Stimulated activated CD4-positive, alpha-beta T cell treated with anti-CD3 and anti-CD28 coated beads, Interleukin-15, amount 100 ng/mL, for 24 hours (primary cell): ENCODE results near the gene TTLL9.

Experiments
- DNase-seq: peaks from one replicate; pipeline ENCODE4 v3.0.0-alpha.2; 2020

TTLL9 gene

GRCh38 chr20:31859266-31859997, 11.0 kb upstream of the TTLL9 start:
- DNase-seq, result no peak

DNA sequence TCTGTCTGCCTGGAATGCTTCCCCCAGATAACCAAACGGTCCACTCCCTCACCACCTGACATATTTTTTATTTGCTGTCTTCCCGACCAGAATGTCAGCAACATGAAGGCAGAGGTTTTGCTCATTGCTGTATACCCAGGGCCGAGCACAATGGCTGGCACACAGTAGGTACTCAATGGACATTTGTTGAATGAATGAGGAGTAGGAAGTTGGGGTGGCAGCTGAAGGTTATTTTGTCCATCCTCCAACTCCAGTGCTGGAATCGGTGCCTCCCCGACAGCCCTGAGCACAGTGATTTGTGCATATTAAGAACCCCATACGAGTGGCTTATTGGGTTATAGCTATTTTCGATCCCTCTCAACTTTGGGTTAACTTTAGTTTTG, 10.4 kb upstream of the TTLL9 start:
- DNase-seq, result no peak

DNA sequence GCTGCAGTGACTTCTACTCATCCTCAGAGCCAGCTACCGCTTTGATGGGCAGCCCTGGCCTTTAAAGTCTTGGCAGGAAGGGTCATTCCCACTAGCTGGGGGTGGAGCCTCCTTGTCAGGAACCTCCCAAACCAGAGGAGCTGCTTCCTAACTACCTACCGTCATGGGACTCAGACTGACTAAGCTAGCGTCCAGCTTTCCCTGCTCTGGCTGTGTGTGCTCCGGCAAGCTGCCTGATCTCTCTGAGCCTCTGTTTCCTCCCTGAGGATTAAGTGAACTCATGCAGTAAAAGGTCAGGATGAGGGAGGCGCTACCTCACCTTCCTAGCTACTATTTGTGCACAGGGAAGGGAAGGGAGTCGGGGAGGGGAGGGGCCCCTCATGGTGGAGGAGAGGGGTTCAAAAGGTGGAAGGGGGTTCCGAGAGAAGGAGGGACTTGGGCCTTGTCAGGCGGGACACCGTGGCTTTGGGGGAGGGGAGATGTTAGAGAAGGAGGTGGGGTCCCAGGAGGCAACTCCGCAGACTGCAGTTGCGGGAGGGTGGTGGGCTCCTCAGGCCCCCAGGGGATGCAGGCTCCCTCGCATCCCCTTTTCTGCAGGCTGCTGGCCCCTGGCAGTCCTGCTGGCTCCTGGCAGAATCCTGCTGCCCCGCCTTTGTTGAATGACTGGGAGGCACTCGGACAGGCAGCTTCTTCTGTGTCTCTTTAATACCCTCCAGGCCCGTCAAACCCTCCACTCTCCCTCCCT, 9.9 kb upstream of the TTLL9 start:
- DNase-seq, result no peak

GRCh38 chr20:31861135-31861384, 9.4 kb upstream of the TTLL9 start:
- DNase-seq, result no peak

DNA sequence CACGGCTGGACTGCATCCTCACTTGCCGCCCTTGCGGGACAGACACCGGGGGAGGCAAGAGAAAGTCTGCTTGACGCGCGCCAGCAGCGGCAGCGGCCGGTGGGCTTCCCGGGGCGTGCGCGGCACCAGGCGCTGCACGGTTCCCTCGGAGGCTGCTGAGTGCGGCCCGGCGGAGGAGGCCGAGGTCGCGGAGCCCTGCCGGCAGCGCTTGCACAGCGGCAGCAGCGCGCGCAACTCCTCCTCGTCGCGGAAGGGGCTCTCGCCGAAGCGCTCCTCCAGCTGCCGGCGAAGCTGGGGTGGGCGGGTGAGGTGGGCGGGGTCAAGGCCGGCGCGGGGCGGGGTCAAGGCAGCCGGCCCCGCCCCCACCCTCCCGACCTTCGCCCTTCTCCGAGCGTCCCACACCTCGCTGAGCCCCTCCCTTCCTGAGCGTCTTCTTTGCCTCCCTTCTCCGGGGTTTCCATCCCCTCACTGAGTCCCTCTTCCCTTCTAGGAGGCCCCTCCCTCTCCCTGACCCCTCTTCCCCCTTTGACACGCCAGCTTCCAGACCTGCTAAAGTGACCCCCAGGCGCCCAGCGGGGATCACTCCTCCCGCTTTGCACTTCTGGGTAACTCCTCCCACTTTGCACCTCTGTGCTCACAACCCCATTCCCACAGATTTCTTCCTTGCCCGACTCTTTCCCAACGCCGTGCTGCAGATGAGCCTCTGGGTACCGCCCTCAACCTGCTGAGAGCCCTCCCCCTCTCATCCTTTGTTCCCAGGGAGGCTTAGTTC, 8.9 kb upstream of the TTLL9 start:
- DNase-seq, result peak; percentile 78

- DNase-seq, result no peak
Measured at GRCh38 chr20:31862157-31862470, 8.3 kb upstream of the TTLL9 start.

DNA sequence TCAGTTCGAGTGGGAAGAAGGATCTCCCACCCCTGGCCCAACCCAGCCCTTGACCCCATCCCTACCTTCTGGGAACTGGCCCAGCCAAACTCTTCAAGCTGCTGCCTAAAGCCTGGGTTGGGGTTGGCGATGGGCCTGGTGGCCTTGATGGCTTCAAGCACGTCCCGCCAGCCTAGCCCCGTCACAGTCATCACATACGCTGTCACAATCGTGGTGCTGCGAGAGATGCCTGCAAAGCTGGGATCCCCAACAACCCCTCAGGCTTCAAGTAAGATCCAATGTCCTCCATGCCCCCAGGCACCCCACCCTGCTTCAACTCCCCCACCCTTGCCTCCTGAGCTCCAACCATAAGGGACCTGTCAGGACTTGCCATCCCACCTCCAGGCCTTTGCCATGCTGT, 7.9 kb upstream of the TTLL9 start:
- DNase-seq, result no peak

DNA sequence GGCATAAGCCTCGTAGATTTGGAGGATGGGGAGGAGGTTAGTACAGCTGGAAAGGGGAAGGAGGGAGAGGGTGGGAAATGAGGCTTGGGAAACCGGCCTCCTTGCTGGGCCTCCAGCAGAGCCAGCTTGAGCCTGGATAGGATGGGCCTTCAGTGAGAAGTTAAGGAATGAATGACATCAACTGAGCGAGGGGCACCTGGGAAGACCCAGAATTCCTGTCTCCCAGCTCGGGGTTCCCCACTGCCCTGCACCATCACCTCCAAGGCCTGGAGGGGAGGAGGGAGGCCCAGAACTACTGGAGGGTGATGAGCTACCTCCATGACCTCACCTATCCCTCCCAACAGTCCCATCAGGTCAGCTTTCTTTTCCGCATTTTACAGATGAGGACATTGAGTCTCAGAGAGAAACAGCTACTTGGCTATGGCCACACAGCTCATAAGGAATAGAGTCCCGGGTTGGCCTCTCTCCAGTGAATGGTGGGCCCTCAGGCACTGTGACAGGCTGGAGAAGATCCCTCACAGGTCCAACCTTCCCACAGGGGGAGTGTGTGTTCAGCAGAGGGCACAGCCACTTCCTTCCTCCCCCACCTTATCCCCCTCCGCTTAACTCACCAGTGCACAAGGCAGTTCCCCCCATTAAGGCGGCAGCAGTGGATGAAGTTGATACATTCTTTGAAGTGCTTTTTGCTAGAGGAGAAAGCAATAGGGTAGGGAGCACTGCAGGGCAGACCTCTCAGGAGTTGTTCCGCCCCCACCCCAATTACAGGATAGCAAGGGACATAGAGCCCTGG, 6.9 kb upstream of the TTLL9 start:
- DNase-seq, result no peak

DNA sequence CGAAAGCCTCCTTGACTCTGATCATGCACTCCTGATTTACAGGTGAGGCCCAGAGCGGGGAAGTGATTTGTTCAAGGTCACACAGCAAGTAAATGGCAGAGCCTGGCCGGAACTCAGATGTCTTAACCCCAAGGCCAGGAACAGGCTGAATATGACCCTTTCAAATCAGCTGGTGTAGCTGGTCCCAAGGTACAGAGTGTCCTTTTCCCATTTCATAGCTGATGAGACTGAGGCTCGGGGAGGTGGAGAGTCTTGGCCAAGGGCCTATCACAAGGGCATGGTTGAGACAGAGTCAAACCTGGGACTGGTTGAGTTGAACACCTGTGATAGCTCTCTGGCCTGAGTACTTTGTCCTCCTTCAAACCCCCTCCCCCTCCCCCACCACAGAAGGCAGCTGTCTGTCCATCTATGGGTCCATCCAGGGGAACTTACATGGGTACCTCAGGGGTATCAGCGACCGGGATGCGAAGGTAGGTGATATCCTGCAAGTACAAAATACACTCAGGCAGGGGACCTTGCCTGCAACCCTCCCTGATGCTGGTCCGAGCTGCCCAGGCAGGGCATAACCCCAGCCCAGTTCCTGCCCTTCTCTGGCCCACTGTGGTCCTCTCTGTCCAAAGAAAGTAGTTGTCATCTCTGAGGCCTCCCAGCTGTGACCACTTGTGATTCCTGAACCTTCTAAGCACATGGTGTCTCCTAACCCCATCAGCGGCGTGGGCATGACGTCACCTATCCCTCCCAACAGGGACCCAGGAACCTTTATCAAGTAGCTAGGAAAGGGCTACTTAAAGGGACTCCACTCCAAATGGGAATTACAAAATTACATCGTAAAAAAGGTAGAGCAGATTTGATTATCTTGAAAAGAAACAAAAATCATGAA, 5.7 kb upstream of the TTLL9 start:
- no peak for DNase-seq

DNA sequence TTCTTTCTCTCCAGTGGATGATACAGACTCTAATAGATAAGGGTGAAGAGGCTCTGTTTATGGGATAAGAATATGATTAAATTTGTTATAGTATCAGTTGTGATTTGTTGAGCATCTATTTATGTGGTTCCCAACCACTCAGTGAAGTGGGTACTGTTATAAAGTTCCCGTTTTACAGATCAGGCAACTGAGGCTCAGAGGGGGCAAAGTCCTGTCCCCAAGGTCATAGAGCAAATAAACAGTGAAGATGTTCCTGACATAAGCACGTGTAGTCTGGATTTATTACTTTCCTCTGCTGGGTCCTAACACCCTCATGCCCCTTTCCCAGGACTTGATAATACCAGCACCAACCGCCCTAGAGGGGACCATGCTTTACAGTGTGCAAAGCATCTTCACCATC, 4.2 kb upstream of the TTLL9 start:
- no peak for DNase-seq

- DNase-seq, result no peak
Measured at GRCh38 chr20:31868853-31869672, 1.4 kb upstream of the TTLL9 start.

- DNase-seq, result no peak
Measured at GRCh38 chr20:31869673-31869941, 827 bp upstream of the TTLL9 start.

GRCh38 chr20:31870726-31871617, 538 bp downstream of the TTLL9 start:
- no peak for DNase-seq

- no peak for DNase-seq
Measured at GRCh38 chr20:31871618-31871954, 1.2 kb downstream of the TTLL9 start.

DNA sequence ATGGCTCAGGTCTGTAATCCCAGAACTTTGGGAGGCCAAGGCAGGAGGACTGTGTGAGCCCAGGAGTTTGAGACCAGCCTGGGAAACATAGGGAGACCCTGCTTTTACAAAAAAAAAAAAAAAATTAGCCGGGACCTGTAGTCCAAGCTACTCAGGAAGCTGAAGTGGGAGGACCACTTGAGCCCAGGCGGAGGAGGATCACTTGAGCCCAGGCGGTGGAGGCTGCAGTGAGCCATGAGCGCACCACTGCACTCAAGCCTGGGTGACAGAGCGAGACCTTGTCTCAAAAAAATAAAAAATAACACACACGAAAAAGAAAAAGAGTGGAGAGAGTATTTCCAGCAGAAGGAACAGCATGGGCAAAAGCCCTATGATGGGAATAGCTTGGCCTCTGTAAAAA, 2.0 kb downstream of the TTLL9 start:
- no peak for DNase-seq

DNA sequence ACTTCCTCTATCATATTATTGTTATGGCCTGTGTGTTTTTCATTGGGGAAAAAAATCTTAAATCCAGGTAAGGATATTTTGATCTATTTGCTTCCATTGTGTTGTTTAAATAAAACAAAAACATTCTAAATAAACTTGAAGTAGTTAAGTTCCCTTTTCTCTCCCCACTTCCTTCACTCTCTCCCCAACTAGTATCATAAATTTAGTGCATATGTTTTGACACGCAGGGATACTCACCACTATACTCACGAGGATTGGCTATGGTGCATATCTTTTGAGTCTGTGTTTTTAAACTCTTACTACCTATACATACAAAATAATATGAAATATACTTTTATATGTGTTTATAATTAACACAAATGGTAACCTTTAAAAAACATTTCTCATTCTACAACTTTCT, 5.2 kb downstream of the TTLL9 start:
- no peak for DNase-seq

- no peak for DNase-seq
Measured at GRCh38 chr20:31877684-31878083, 7.2 kb downstream of the TTLL9 start.

DNA sequence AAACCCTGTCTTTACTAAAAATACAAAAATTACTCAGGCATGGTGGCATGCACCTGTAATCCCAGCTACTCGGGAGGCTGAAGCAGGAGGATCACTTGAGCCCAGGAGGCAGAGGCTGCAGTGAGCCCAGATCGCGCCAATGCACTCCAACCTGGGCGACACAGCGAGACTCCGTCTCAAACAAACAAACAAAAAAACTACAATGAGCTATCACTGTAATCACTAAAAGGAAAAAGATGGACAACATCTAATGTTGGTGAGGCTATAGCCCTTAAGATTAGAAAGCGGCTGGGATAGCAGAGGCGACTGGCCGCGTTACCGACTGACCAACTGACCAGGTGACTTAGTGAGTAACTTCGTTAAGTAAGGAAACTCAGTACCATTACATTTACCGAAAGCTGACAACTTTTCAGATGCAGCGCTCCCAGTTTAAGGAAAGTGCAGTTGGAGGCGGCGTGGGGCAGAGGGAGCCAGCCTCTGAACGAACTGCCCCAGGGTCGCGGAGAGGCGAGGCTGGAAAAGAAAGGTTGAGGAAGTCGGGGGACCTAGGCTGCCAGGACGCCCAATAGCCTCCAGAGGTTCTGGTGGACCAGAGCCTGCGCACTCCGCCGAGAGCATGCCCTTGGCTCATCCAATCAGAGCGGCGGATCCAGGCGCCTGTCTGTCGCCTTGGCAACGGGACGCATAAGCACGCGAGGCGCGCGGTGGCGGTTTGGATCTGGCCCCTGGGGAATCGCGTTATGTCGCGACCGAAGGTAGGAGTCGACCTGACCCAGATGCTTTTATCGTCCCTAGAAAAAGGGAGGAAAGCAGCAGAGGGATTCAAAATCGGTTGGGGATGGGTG, 8.9 kb downstream of the TTLL9 start:
- peak; percentile 93 for DNase-seq

DNA sequence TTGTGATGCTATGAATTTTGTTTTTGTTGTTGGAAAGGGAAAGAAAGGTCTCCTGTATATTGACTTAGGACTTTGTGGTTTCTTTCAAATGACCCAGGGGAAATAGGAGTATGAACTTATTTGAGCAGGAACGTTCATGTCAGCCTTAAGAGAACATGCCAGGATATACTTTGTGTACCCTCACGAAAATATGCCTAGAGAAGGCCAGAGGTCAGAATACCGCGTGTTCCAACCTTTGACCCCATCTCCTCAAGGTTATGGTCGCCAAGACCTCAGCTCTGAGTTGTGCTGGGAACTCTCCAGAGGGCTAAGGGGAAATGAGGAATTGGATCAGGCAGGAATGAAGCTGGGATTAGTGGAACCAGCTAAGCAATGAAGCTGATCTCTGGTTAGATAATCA, 11.5 kb downstream of the TTLL9 start:
- no peak for DNase-seq

DNA sequence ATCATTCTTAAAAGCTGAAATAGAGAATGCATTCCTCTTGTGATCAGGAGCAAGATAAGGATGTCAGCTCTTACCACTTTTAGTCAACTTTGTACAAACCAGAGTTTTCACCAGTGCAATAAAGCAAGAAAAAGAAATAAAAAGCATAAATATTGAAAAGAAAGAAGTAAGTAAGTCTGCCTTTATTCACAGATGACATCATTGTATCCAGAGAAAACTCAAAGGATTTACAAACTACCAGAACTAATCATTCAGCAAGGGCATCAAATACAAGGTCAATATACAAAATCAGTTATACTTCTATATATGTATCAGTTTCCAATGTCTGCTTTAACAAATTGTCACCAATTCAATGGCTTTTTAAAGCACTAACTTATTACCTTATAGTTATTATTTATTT, 13.4 kb downstream of the TTLL9 start:
- no peak for DNase-seq
